Kidney (tissue), 14 donors: ENCODE measurements around the gene NOS1. TPM values are rescaled to one million over a fixed set of nuclear protein-coding genes. Genes with fewer than 3 reads are reported as not detected.

Experiments
- DNase-seq, 5 donors: peaks; one replicate each; pipeline ENCODE4 v3.0.0-alpha.2; 2013 to 2020
- FAIRE-seq: peaks from 2 replicates; lab custom pipeline; 2012; peaks lifted over from hg19 to GRCh38; lab: Jason Lieb, UNC
- H3K27ac ChIP-seq, 2 donors: one replicate each; pipeline ENCODE4 v1.7.0; 2013; ENCODE audit warnings: low read depth in 2 of 2, low read length in 2 of 2, inconsistent platforms in 1 of 2
- H3K27me3 ChIP-seq: one replicate; pipeline ENCODE4 v1.7.1; 2013; ENCODE audit warnings: low read length, inconsistent platforms; ENCODE audit not compliant: control insufficient read depth, insufficient read depth
- H3K36me3 ChIP-seq, 3 donors: one replicate each; pipeline versions ENCODE4 v1.7.0 to v1.7.1; 2013; ENCODE audit warnings: low read length in 3 of 3, control low read depth in 1 of 3, inconsistent platforms in 1 of 3; ENCODE audit not compliant: insufficient read depth in 3 of 3, control insufficient read depth in 2 of 3
- H3K4me1 ChIP-seq, 3 donors: one replicate each; pipeline versions ENCODE4 v1.7.0 to v1.7.1; 2013; ENCODE audit warnings: low read length in 3 of 3, inconsistent platforms in 1 of 3, low read depth in 1 of 3; ENCODE audit not compliant: control insufficient read depth in 2 of 3, insufficient read depth in 2 of 3
- H3K4me3 ChIP-seq, 3 donors: one replicate each; pipeline versions ENCODE4 v1.7.0 to v1.8.1; 2013; ENCODE audit warnings: low read length in 3 of 3, control low read depth in 1 of 3, inconsistent platforms in 1 of 3
- H3K9ac ChIP-seq, 3 donors: one replicate each; pipeline versions ENCODE4 v1.7.0 to v1.7.1; 2013; ENCODE audit warnings: low read length in 3 of 3, control low read depth in 1 of 3, inconsistent platforms in 1 of 3
- H3K9me3 ChIP-seq, 3 donors: one replicate each; pipeline versions ENCODE4 v1.7.0 to v1.7.1; 2013; ENCODE audit warnings: low read length in 3 of 3, control low read depth in 1 of 3, inconsistent platforms in 1 of 3; ENCODE audit not compliant: control insufficient read depth in 2 of 3, insufficient read depth in 1 of 3
- intact Hi-C: fragments of 100-400 bp; cut with DNase I; formaldehyde crosslinking; loops from one replicate; pipeline ENCODE4 v1.11.1; 2022
- polyA plus RNA-seq: library from polyadenylated mRNA; stranded (reverse); fragments of 350-450 nt; fragmentation: Illumina TruSeq; extraction: RNeasy Lipid Tissue Mini Kit (QIAGEN cat#74804); gene quantifications from one replicate; pipeline ENCODE4 v1.2.3, GENCODE V29; 2014; ENCODE audit warnings: low read depth, low replicate concordance; ENCODE audit not compliant: insufficient read depth
- total RNA-seq: library from RNA; stranded (reverse); fragmentation: NEBNext Ultra II Directional; extraction: Animal tissue kit (Norgen Biotek cat#: 25700); gene quantifications from one replicate; pipeline ENCODE4 v1.2.1, GENCODE V29; 2021
- TF ChIP-seq, protein P1 (sequence below): IDR thresholded peaks from 3 replicates; pipeline ENCODE4 v1.5.1; 2012; ENCODE audit warnings: mild to moderate bottlenecking, moderate library complexity, borderline replicate concordance; ENCODE audit not compliant: insufficient read depth; ENCODE audit errors: extremely low read depth
- donor health status: control.
- donor health status: control.
- donor health status: control.
- donor health status: control.
- donor health status: control.
- donor health status: DM: yes; HTN: yes; CAD: no.
- donor health status: Normal renal cell carcinoma (clear cell type).

NOS1 gene
- total and polyA plus RNA-seq, 2 donors from 2014 or later, result 1.3 to 6.5 TPM

DNA sequence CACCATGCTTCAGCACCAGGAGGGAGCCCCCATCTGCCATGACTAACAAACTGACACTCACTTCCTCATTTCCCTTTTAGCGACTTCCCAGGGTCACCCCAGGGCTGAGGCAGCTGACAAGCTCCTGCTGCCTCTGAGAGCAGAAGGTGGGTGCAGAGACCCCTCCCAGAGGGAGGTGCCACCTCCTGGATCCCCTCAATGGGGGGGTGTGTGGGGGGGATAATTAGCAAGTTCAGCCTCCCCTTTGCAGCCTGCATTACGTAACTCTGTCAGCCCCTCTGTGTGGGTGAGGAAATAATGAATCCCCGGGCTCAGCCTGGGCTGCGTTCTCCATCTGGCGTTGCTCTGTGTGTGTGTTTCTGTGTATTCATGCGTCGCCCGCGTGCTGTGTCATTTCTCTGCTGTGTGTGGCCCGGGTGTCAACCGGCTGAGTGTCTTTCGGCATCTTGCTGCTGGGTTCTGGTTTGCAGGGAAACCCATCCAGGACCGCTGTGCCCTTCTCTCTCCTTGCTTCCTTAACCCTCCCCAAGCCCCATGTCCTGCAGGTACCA is 28.0 kb downstream of the NOS1 start:
- DNase-seq (peak in 4 of 5 donors; percentile 37 to 54 (median 50)), FAIRE-seq (no peak)
- TF ChIP-seq, protein P1, sequence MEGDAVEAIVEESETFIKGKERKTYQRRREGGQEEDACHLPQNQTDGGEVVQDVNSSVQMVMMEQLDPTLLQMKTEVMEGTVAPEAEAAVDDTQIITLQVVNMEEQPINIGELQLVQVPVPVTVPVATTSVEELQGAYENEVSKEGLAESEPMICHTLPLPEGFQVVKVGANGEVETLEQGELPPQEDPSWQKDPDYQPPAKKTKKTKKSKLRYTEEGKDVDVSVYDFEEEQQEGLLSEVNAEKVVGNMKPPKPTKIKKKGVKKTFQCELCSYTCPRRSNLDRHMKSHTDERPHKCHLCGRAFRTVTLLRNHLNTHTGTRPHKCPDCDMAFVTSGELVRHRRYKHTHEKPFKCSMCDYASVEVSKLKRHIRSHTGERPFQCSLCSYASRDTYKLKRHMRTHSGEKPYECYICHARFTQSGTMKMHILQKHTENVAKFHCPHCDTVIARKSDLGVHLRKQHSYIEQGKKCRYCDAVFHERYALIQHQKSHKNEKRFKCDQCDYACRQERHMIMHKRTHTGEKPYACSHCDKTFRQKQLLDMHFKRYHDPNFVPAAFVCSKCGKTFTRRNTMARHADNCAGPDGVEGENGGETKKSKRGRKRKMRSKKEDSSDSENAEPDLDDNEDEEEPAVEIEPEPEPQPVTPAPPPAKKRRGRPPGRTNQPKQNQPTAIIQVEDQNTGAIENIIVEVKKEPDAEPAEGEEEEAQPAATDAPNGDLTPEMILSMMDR, result no peak
- Histone ChIP-seq H3K27ac (no peak overlapping the region), H3K4me3 (no peak overlapping the region), H3K4me1 (no peaks in the 10 kb centered on the region), H3K9ac (no peak overlapping the region), H3K36me3 (no peaks in the 10 kb centered on the region), H3K9me3 (no peaks in the 10 kb centered on the region), H3K27me3 (peaks cover 11% of the 10 kb centered on the region)
- intact Hi-C loops, result no loop called here

DNA sequence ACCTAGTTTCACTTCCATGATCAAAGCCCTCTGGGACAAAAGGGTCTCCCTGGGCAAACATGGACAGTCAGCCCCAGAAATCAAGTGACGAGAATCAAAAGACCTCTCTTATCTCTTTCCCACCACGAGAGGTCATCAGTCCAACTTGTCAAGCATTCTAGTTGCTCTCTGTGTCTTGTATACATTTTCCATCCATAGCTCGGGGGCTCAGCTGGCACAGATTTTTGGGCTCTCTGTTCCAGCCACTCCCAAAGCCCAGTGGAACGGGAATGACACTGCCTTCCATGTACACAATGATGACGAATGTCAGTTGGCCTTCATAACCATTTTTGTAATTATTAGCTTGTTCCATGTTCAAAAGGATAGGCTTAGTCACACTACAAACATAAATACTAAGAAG is 29.7 kb downstream of the NOS1 start:
- no peak overlapping the region for H3K4me3 ChIP-seq
- intact Hi-C loops, result no loop called here

DNA sequence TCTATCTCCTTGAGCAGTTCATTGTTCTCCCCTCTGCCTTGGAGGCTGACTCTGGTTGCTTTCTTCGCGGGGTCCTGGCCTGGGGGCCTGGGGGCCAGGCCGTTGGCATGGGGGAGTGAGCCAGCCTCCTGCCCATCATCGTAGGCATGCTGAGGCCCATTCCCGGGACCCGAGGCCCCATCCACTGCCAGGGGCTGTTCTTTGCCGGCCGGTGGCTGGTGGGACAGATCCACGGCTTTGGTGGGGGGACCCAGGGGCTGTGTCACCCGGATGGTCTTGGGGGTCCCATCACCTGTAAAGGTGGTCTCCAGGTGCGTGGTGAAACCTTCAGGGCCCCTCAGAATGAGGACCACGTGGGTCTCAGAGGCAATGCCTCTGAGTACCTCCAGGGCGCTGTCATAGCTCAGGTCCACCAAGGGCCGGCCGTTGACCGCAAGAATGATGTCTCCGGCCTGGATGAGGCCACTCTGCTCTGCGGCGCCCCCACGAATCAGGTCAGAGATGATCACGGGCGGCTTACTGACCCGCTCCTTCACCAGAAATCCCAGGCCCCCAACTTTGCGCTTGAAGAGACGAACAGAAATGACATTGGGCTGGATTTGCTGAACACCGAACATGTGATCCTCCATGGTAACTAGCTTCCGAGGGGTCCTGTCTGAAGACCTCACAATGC is 30.8 kb downstream of the NOS1 start:
- peaks cover 11% of the 10 kb centered on the region for H3K27me3 ChIP-seq
- DNase-seq (no peak), FAIRE-seq (no peak)
- no peak overlapping the region for H3K4me3 ChIP-seq
- intact Hi-C loops, result no loop called here
- H3K27ac ChIP-seq, result no peak overlapping the region
- TF ChIP-seq, protein P1, result no peak
- no peaks in the 10 kb centered on the region for H3K4me1 ChIP-seq
- H3K36me3 ChIP-seq, result no peaks in the 10 kb centered on the region
- H3K9ac ChIP-seq, result no peak overlapping the region
- H3K9me3 ChIP-seq, result no peaks in the 10 kb centered on the region

More for the DNA sequence above, 29.7 kb downstream of the NOS1 start:
- H3K4me1 ChIP-seq, result no peaks in the 10 kb centered on the region
- TF ChIP-seq, protein P1, result no peak
- H3K27me3 ChIP-seq, result peaks cover 11% of the 10 kb centered on the region
- no peaks in the 10 kb centered on the region for H3K36me3 ChIP-seq
- no peak for FAIRE-seq
- H3K9me3 ChIP-seq, result no peaks in the 10 kb centered on the region
- DNase-seq, result peak in 1 of 5 donors; percentile 9
- H3K9ac ChIP-seq, result no peak overlapping the region
- no peak overlapping the region for H3K27ac ChIP-seq
